Panc1 (cell line): ENCODE measurements around the gene WIPF2.

Experiments used
- TCF7L2 ChIP-seq: IDR thresholded peaks from 2 replicates; pipeline ENCODE4 v1.6.1; 2011; ENCODE audit warnings: mild to moderate bottlenecking, low read depth, low read length, inconsistent platforms
- TF ChIP-seq, protein P1 (sequence below): fragments of 450-650 bp; IDR thresholded peaks from 2 replicates; pipeline ENCODE4 v1.5.1; 2017; ENCODE audit warnings: mild to moderate bottlenecking

DNA sequence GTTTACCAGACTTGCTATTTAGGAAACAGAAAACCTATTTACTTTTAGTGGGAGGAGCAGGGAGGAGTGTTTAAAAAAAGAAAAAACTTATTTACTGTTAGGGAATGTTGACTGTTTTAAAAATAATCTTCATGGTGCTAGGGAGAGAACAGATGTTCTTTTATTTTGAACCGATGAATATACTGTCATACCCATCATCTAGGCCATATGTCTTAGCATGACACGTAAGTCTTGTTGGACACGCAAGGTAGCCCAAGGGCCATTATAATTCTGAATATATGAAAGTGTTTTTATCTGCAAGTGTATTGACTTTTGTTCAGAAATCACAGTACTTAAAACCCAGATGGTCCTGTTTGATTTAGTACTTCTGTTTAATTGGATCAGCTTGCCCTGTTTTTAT is 11.6 kb downstream of the WIPF2 start:
- no peak for TF ChIP-seq TCF7L2
- TF ChIP-seq, protein P1, sequence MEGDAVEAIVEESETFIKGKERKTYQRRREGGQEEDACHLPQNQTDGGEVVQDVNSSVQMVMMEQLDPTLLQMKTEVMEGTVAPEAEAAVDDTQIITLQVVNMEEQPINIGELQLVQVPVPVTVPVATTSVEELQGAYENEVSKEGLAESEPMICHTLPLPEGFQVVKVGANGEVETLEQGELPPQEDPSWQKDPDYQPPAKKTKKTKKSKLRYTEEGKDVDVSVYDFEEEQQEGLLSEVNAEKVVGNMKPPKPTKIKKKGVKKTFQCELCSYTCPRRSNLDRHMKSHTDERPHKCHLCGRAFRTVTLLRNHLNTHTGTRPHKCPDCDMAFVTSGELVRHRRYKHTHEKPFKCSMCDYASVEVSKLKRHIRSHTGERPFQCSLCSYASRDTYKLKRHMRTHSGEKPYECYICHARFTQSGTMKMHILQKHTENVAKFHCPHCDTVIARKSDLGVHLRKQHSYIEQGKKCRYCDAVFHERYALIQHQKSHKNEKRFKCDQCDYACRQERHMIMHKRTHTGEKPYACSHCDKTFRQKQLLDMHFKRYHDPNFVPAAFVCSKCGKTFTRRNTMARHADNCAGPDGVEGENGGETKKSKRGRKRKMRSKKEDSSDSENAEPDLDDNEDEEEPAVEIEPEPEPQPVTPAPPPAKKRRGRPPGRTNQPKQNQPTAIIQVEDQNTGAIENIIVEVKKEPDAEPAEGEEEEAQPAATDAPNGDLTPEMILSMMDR: no peak
